ENCODE measurements around the gene ITFG1. TPM values are rescaled to one million over a fixed set of nuclear protein-coding genes. Genes with fewer than 3 reads are reported as not detected.

ITFG1 gene
- total and polyA plus RNA-seq, 2 of the 8 experiments (the other 6 are each of a cell fraction or from before 2014, with no cell fraction given): 13.8 to 22.2 TPM

DNA sequence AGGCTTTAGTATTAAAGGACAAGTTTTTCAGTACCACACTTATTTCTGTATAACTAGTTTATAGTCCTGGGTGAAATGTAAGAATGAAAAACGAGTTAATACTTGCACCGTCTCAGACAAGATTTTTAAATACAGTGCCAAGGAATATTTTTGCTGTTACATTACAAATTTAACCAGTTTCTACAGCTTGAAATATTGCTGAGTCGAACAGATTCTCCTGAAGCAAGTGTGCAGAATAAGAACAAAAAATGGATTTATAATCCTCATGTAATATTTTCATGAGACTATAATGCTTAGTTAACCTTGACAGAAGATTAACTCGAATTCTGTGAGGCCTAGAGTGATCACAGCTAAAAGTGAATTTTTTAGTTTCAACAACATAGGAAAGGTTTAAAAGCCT lies 320.2 kb downstream of the ITFG1 start:
- H3K4ac ChIP-seq (replicated peaks; ENCODE audit: insufficient read length, low read depth, low read length): no peak overlapping the region
- no peak overlapping the region for H2BK20ac ChIP-seq (ENCODE audit: low read length)
- POLR2A ChIA-PET (ENCODE audit: partially characterized antibody): no interaction called here
- 83% methylated on average over 4 of the region's 4 CpGs; no CpG with 5 or more reads in 1 of the 2 experiments for WGBS, 2 experiments (ENCODE audit: extremely low coverage in 1 of 2, insufficient coverage in 1 of 2, insufficient read length in 1 of 2, insufficient replicate concordance in 2 of 2, low coverage in 1 of 2, low lambda C conversion rate in 2 of 2, missing lambda C conversion rate in 1 of 2)
- no peak overlapping the region for H3K23ac ChIP-seq (ENCODE audit: insufficient read length)
- no peak overlapping the region for H2AFZ ChIP-seq (ENCODE audit: low read length)
- H2BK15ac ChIP-seq (ENCODE audit: low read length): no peak overlapping the region
- DNase-seq (ENCODE audit: low read depth in 1 of 2, low spot score in 2 of 2): no peak
- no peak overlapping the region for H4K91ac ChIP-seq (replicated peaks; ENCODE audit: insufficient read length, low read length)
- H3K36me3 ChIP-seq (ENCODE audit: control insufficient read depth in 2 of 4, insufficient read depth in 4 of 4, low read length in 3 of 4): no peaks in the 10 kb centered on the region
- H3K14ac ChIP-seq (ENCODE audit: insufficient read length): no peak overlapping the region
- H3K18ac ChIP-seq (ENCODE audit: extremely low read depth, low read length): no peak overlapping the region
- no peak overlapping the region for H2BK5ac ChIP-seq (ENCODE audit: low read depth, low read length)
- H3K79me2 ChIP-seq (ENCODE audit: control insufficient read depth in 1 of 2, insufficient read depth in 2 of 2, low read length in 2 of 2): peaks cover 0 to 36% of the 10 kb centered on the region in 2 experiments; a peak in 2 of 4 replicates
- no peak overlapping the region for H2BK120ac ChIP-seq (replicated peaks; ENCODE audit: low read depth, low read length)
- H3K9ac ChIP-seq (replicated peaks in 1 of 4; ENCODE audit: extremely low read depth in 1 of 4, low read depth in 3 of 4, low read length in 3 of 4): no peak overlapping the region
- H2BK12ac ChIP-seq (ENCODE audit: low read depth, low read length): no peak overlapping the region
- H3K4me2 ChIP-seq (ENCODE audit: insufficient read depth in 1 of 2, low read depth in 2 of 2, low read length in 2 of 2): no peak overlapping the region
- H4K20me1 ChIP-seq (replicated peaks in 1 of 2; ENCODE audit: control insufficient read depth in 1 of 2, insufficient read depth in 2 of 2, low read length in 2 of 2): peaks cover 0 to 2% of the 10 kb centered on the region in 2 experiments
- no peak overlapping the region for H3K27ac ChIP-seq (ENCODE audit: low read depth, low read length)
- FAIRE-seq: no peak
- 0 out of 7 replicates have a peak, but pooled peaks cover 0 to 2% (median 0%) of the 10 kb centered on the region in 4 experiments for H3K4me1 ChIP-seq (replicated peaks in 1 of 4; ENCODE audit: control insufficient read depth in 3 of 4, insufficient read depth in 4 of 4, low read length in 3 of 4)
- peaks cover 2% of the 10 kb centered on the region; the same call in 1 of the 2 replicates for H3K23me2 ChIP-seq (ENCODE audit: low read depth, low read length)
- H4K5ac ChIP-seq (ENCODE audit: insufficient read length, low read depth, low read length): no peak overlapping the region
- H3K79me1 ChIP-seq (ENCODE audit: low read depth, low read length): no peaks in the 10 kb centered on the region
- TF ChIP-seq CREB1 (IDR thresholded peaks at IDR 0.05) (no peak), RFX5 (IDR thresholded peaks at IDR 0.05; ENCODE audit: borderline replicate concordance, low read depth, low read length) (no peak), JUN (IDR thresholded peaks at IDR 0.05; ENCODE audit: low read depth, low read length) (no peak), POLR2A (IDR thresholded peaks at IDR 0.05; ENCODE audit: control extremely low read depth in 1 of 2, low read depth in 2 of 2, low read length in 2 of 2) (no peak), ASH2L (IDR thresholded peaks at IDR 0.05; ENCODE audit: low read length) (no peak), SIRT6 (IDR thresholded peaks at IDR 0.05; ENCODE audit: low read length) (no peak), EZH2 (IDR thresholded peaks at IDR 0.05; ENCODE audit: low read depth, low read length, severe bottlenecking) (no peak)
- TF ChIP-seq, protein P1, sequence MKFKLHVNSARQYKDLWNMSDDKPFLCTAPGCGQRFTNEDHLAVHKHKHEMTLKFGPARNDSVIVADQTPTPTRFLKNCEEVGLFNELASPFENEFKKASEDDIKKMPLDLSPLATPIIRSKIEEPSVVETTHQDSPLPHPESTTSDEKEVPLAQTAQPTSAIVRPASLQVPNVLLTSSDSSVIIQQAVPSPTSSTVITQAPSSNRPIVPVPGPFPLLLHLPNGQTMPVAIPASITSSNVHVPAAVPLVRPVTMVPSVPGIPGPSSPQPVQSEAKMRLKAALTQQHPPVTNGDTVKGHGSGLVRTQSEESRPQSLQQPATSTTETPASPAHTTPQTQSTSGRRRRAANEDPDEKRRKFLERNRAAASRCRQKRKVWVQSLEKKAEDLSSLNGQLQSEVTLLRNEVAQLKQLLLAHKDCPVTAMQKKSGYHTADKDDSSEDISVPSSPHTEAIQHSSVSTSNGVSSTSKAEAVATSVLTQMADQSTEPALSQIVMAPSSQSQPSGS (IDR thresholded peaks at IDR 0.05; ENCODE audit: low read length): no peak
- TF ChIP-seq, protein P2, sequence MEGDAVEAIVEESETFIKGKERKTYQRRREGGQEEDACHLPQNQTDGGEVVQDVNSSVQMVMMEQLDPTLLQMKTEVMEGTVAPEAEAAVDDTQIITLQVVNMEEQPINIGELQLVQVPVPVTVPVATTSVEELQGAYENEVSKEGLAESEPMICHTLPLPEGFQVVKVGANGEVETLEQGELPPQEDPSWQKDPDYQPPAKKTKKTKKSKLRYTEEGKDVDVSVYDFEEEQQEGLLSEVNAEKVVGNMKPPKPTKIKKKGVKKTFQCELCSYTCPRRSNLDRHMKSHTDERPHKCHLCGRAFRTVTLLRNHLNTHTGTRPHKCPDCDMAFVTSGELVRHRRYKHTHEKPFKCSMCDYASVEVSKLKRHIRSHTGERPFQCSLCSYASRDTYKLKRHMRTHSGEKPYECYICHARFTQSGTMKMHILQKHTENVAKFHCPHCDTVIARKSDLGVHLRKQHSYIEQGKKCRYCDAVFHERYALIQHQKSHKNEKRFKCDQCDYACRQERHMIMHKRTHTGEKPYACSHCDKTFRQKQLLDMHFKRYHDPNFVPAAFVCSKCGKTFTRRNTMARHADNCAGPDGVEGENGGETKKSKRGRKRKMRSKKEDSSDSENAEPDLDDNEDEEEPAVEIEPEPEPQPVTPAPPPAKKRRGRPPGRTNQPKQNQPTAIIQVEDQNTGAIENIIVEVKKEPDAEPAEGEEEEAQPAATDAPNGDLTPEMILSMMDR (IDR thresholded peaks at IDR 0.05; ENCODE audit: control extremely low read depth in 1 of 3, insufficient read depth in 1 of 3, low read depth in 1 of 3, low read length in 3 of 3): no peak
- TF ChIP-seq, protein P3, sequence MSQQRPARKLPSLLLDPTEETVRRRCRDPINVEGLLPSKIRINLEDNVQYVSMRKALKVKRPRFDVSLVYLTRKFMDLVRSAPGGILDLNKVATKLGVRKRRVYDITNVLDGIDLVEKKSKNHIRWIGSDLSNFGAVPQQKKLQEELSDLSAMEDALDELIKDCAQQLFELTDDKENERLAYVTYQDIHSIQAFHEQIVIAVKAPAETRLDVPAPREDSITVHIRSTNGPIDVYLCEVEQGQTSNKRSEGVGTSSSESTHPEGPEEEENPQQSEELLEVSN (IDR thresholded peaks at IDR 0.05): no peak
- no peak overlapping the region for H3K56ac ChIP-seq (replicated peaks; ENCODE audit: insufficient read length, low read depth, low read length)
- H3K27me3 ChIP-seq (replicated peaks in 1 of 4; ENCODE audit: control insufficient read depth in 3 of 4, extremely low read depth in 1 of 4, insufficient read depth in 3 of 4, low read length in 3 of 4): peaks cover 2 to 29% (median 17%) of the 10 kb centered on the region in 4 experiments
- no peaks in the 10 kb centered on the region for H3K9me3 ChIP-seq (ENCODE audit: insufficient read depth in 2 of 2, low read depth in 1 of 2, low read length in 1 of 2)
- H2AK5ac ChIP-seq (ENCODE audit: low read depth, low read length): no peak overlapping the region
- CTCF ChIA-PET (ENCODE audit: partially characterized antibody): interaction anchor here (0.6 to 5.2 kb wide), 7 partner anchors 8 to 1017 kb away, joined by 3 to 27 read pairs (median 9); no protein-coding TSS in a partner anchor
- H4K8ac ChIP-seq (ENCODE audit: extremely low read depth, insufficient read depth, low read length): no peak overlapping the region
- no peak overlapping the region for H3K4me3 ChIP-seq (ENCODE audit: extremely low read depth in 1 of 4, insufficient read depth in 2 of 4, low read depth in 3 of 4, low read length in 4 of 4)

Measured in H1 (cell line).